HUES6 (cell line): ENCODE results near the gene SEMA3A.

Source experiments
- H3K27ac ChIP-seq: 2 replicates; pipeline ENCODE4 v1.7.0; 2013; ENCODE audit warnings: low read depth, mild to moderate bottlenecking, low read length, inconsistent platforms
- H3K27me3 ChIP-seq: 2 replicates; pipeline ENCODE4 v1.6.1; 2013; ENCODE audit warnings: low read length; ENCODE audit not compliant: control insufficient read depth, insufficient read depth
- H3K36me3 ChIP-seq: 2 replicates; pipeline ENCODE4 v1.6.1; 2013; ENCODE audit warnings: low read length; ENCODE audit not compliant: control insufficient read depth, insufficient read depth
- H3K4me1 ChIP-seq: 2 replicates; pipeline ENCODE4 v1.6.1; 2013; ENCODE audit warnings: low read length; ENCODE audit not compliant: control insufficient read depth, insufficient read depth
- H3K4me3 ChIP-seq: 2 replicates; pipeline ENCODE4 v1.5.1; 2013; ENCODE audit warnings: low read depth, low read length
- H3K9ac ChIP-seq: one replicate; pipeline ENCODE4 v1.6.1; 2013; ENCODE audit warnings: mild to moderate bottlenecking, low read length
- H3K9me3 ChIP-seq: 2 replicates; pipeline ENCODE4 v1.6.1; 2013; ENCODE audit warnings: low read depth, low read length; ENCODE audit not compliant: control insufficient read depth, insufficient read depth

SEMA3A gene

GRCh38 chr7:84196084-84196503, 1.5 kb upstream of the SEMA3A start:
- H3K9ac ChIP-seq: no peak overlapping the region
- peak overlapping the region; percentile 77 for H3K4me3 ChIP-seq
- no peaks in the 10 kb centered on the region for H3K9me3 ChIP-seq
- peak overlapping the region; percentile 20; the same call in 1 of the 2 replicates for H3K27ac ChIP-seq
- no peaks in the 10 kb centered on the region for H3K27me3 ChIP-seq
- H3K4me1 ChIP-seq: peaks cover 44% of the 10 kb centered on the region
- no peaks in the 10 kb centered on the region for H3K36me3 ChIP-seq

DNA sequence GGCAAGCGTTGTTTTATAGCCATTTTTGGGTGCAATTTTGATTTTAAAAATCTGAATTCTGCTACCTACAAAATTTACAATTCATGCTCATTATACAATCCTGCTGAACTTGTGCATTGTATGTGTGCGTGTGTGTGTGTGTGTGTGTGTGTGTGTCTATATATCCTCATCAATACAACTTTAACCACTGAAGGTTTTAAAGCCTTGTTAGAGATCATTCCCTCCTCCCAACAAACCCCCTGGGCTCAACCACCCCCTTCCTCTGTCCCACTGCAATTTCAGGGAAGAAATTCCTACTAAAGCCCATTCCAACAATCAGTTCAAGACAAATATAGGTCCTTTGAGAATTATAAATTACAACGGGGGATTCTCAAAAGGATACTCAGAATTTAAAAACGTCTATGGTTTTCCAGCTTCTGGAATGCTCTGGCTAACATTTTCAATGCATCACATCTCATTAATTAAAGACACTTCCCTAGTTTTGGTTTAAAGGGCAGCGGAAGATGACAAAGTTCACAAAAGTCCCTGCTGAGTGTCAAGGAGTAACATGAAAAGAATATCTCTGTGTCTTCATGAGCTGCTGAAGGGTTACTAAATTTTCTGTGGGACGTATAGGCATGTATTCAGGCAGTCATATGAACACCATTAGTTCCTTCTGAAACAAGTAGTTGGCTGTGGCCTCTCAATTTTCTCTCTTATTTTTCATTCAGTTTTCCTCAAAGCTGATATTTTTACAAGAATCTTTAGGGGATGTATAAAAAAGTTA, 889 bp upstream of the SEMA3A start:
- H3K9ac ChIP-seq: peak overlapping the region; percentile 74
- no peaks in the 10 kb centered on the region for H3K27me3 ChIP-seq
- peak overlapping the region; percentile 49; the same call in 1 of the 2 replicates for H3K27ac ChIP-seq
- H3K4me3 ChIP-seq: peak overlapping the region; percentile 77
- no peaks in the 10 kb centered on the region for H3K9me3 ChIP-seq
- H3K36me3 ChIP-seq: no peaks in the 10 kb centered on the region
- peaks cover 38% of the 10 kb centered on the region for H3K4me1 ChIP-seq

GRCh38 chr7:84193747-84194146, 842 bp downstream of the SEMA3A start:
- peaks cover 32% of the 10 kb centered on the region for H3K4me1 ChIP-seq
- H3K27ac ChIP-seq: no peak overlapping the region

GRCh38 chr7:84191842-84192241, 2.7 kb downstream of the SEMA3A start:
- Histone ChIP-seq H3K4me3 (peak overlapping the region; percentile 77), H3K9me3 (no peaks in the 10 kb centered on the region), H3K4me1 (peaks cover 49% of the 10 kb centered on the region), H3K27ac (no peak overlapping the region), H3K36me3 (no peaks in the 10 kb centered on the region), H3K9ac (no peak overlapping the region), H3K27me3 (no peaks in the 10 kb centered on the region)

More at GRCh38 chr7:84193747-84194146, 842 bp downstream of the SEMA3A start:
- H3K36me3 ChIP-seq: no peaks in the 10 kb centered on the region
- H3K4me3 ChIP-seq: peak overlapping the region; percentile 77
- peak overlapping the region; percentile 6 for H3K9ac ChIP-seq
- H3K27me3 ChIP-seq: no peaks in the 10 kb centered on the region
- no peaks in the 10 kb centered on the region for H3K9me3 ChIP-seq

GRCh38 chr7:84191261-84191660, 3.3 kb downstream of the SEMA3A start:
- Histone ChIP-seq H3K27ac (no peak overlapping the region), H3K9ac (no peak overlapping the region), H3K4me1 (peaks cover 43% of the 10 kb centered on the region), H3K27me3 (no peaks in the 10 kb centered on the region), H3K9me3 (no peaks in the 10 kb centered on the region), H3K36me3 (no peaks in the 10 kb centered on the region), H3K4me3 (peak overlapping the region; percentile 77)

DNA sequence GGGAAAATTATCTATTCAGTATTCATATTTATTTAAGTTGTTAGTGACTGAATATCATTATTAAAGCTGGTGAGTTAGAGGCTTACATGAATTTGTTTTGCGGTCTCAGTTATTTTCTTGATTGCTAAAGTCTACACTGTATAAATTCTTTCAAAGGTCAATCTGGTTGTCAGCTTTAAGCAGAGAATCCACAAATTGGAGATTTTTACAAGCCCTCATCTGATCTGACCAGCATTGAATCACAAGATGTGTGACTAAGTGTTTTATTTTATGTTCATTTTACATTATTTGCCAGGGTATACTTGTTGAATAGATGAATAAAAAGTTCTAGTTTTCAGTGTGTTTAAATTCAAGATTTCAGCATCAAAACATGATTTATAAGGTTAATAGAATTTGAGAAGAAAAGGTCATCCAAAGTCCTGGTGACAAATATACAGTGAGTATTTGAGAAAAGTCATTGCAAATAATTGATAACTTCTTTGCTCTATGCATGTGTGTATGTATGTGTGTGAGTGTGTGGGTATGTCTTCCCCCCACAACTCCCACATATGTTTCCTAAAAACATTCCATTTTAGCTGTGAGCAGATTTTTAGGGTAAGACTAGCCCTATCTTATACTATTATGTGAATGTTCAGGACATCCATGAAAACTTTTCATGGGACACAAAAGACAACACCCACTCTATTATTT, 4.4 kb downstream of the SEMA3A start:
- Histone ChIP-seq H3K36me3 (no peaks in the 10 kb centered on the region), H3K4me3 (peak overlapping the region; percentile 9; the same call in 1 of the 2 replicates), H3K4me1 (peaks cover 33% of the 10 kb centered on the region), H3K27me3 (no peaks in the 10 kb centered on the region), H3K27ac (no peak overlapping the region), H3K9me3 (no peaks in the 10 kb centered on the region), H3K9ac (no peak overlapping the region)

GRCh38 chr7:84188786-84189405, 5.7 kb downstream of the SEMA3A start:
- Histone ChIP-seq H3K4me1 (peaks cover 37% of the 10 kb centered on the region), H3K36me3 (no peaks in the 10 kb centered on the region), H3K27me3 (no peaks in the 10 kb centered on the region), H3K4me3 (no peak overlapping the region), H3K9ac (no peak overlapping the region), H3K9me3 (no peaks in the 10 kb centered on the region), H3K27ac (no peak overlapping the region)

DNA sequence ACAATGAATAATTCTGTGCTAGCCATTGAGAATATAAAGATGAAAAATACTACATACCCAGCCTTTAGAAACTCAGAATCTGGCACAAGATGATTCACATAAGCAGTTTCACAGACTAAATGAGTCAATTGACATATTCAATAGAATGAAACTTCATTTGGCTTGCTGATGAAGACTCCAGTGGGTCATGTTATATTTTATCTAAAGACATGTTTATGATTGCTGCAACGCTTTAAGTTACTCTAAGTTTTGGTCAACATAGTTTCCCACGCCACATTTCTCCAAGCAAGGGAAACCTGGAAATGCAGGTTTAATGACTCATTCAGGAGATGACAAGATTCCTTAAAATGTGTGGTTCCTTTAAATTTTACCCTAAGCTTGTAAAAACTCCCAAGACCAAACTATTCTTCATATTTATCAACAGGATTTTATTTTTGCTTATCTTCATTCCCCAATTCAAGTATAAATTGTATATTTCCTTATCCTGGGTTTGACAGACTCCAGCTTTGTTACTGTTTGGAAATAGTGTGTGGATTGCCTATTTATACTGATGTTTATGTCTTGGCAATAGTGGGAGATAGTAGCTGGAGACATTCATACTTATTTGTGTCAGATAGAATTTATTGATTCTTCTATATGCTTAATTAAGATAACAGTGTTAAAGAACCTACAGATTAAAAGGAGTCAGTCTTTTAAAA, 6.6 kb downstream of the SEMA3A start:
- no peak overlapping the region for H3K4me3 ChIP-seq
- H3K27me3 ChIP-seq: no peaks in the 10 kb centered on the region
- H3K9me3 ChIP-seq: no peaks in the 10 kb centered on the region
- no peak overlapping the region for H3K9ac ChIP-seq
- peaks cover 37% of the 10 kb centered on the region for H3K4me1 ChIP-seq
- H3K36me3 ChIP-seq: no peaks in the 10 kb centered on the region
- H3K27ac ChIP-seq: 0 out of 2 replicates have a peak overlapping the region, but pooled peaks have one; percentile 50

GRCh38 chr7:84187087-84187805, 7.3 kb downstream of the SEMA3A start:
- Histone ChIP-seq H3K9me3 (no peaks in the 10 kb centered on the region), H3K27ac (0 out of 2 replicates have a peak overlapping the region, but pooled peaks have one; percentile 50), H3K36me3 (no peaks in the 10 kb centered on the region), H3K4me1 (peaks cover 37% of the 10 kb centered on the region), H3K4me3 (no peak overlapping the region), H3K9ac (no peak overlapping the region), H3K27me3 (no peaks in the 10 kb centered on the region)

GRCh38 chr7:84183741-84184140, 10.8 kb downstream of the SEMA3A start:
- H3K27ac ChIP-seq: no peak overlapping the region
- no peak overlapping the region for H3K9ac ChIP-seq
- H3K36me3 ChIP-seq: no peaks in the 10 kb centered on the region
- peaks cover 25% of the 10 kb centered on the region for H3K4me1 ChIP-seq
- no peaks in the 10 kb centered on the region for H3K27me3 ChIP-seq
- H3K4me3 ChIP-seq: no peak overlapping the region
- no peaks in the 10 kb centered on the region for H3K9me3 ChIP-seq
